Tibial nerve (tissue), 4 donors: Measurements from ENCODE around the gene PLEKHA7.

Experiments
- EP300 ChIP-seq, 2 donors: sonication (generic); formaldehyde crosslinking; IDR thresholded peaks; one replicate each; pipeline ENCODE4 v1.6.1; 2017; ENCODE audit warnings: antibody characterized with exemption in 2 of 2, mild to moderate bottlenecking in 1 of 2
- POLR2A ChIP-seq, 2 donors: fragments of 450-650 bp; IDR thresholded peaks; one replicate each; pipeline ENCODE4 v1.6.1; 2017; ENCODE audit warnings: antibody characterized with exemption in 2 of 2, mild to moderate bottlenecking in 2 of 2, moderate library complexity in 2 of 2
- TF ChIP-seq, protein P1 (sequence below), 5 experiments: fragments of 200-600 bp in 3 of 5; fragments of 450-650 bp in 2 of 5; sonication (generic) in 3 of 5; IDR thresholded peaks; one replicate each; pipeline ENCODE4 v1.5.1; 2016 to 2019; ENCODE audit warnings: antibody characterized with exemption in 5 of 5, mild to moderate bottlenecking in 3 of 5, moderate library complexity in 2 of 5

DNA sequence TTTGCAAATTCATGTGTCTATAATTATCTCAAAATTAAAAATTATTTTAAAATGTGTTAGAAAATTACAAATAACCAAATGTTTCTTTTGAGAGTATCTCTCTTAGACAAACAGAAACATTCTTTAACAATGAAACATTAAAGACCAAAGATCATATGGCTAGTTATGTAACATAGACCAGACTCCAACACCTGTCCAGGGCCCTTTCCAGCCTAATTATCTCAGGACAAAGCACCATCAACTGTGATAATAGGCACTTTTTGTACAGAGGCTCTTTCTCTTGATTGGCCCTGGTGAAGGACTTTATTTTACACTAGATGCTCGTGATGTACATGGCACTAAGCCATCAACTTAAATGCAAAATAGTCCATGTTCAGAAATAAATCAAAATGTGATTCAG lies 5.0 kb upstream of the PLEKHA7 start:
- no peak for TF ChIP-seq POLR2A (IDR thresholded peaks at IDR 0.05)
- TF ChIP-seq, protein P1, sequence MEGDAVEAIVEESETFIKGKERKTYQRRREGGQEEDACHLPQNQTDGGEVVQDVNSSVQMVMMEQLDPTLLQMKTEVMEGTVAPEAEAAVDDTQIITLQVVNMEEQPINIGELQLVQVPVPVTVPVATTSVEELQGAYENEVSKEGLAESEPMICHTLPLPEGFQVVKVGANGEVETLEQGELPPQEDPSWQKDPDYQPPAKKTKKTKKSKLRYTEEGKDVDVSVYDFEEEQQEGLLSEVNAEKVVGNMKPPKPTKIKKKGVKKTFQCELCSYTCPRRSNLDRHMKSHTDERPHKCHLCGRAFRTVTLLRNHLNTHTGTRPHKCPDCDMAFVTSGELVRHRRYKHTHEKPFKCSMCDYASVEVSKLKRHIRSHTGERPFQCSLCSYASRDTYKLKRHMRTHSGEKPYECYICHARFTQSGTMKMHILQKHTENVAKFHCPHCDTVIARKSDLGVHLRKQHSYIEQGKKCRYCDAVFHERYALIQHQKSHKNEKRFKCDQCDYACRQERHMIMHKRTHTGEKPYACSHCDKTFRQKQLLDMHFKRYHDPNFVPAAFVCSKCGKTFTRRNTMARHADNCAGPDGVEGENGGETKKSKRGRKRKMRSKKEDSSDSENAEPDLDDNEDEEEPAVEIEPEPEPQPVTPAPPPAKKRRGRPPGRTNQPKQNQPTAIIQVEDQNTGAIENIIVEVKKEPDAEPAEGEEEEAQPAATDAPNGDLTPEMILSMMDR (IDR thresholded peaks at IDR 0.05), result no peak
- no peak for TF ChIP-seq EP300 (IDR thresholded peaks at IDR 0.05)
